GM19239 (cell line): ENCODE data around the gene XPNPEP2.

ENCODE experiments used
- DNase-seq: peaks from one replicate; pipeline ENCODE4 v3.0.0; 2011; ENCODE audit warnings: low spot score; ENCODE audit not compliant: insufficient read length
- FAIRE-seq: peaks from 2 replicates; lab custom pipeline; 2011; peaks lifted over from hg19 to GRCh38; lab: Jason Lieb, UNC

XPNPEP2 gene

GRCh38 chrX:129738466-129739308, at the start of gene XPNPEP2:
TSS of gene XPNPEP2 (plus strand) at chrX:129738979. CDS start at chrX:129739214, 235 bp downstream.
- no peak for DNase-seq
- no peak for FAIRE-seq

- FAIRE-seq (no peak), DNase-seq (no peak)
These were observed 49.0 kb upstream of the XPNPEP2 start for GRCh38 chrX:129689796-129690195.

GRCh38 chrX:129690435-129690834, 48.3 kb upstream of the XPNPEP2 start:
- DNase-seq, result no peak
- FAIRE-seq, result no peak

- no peak for DNase-seq
- FAIRE-seq, result no peak
These were observed 45.4 kb upstream of the XPNPEP2 start for GRCh38 chrX:129693354-129693753.

GRCh38 chrX:129694805-129695204, 44.0 kb upstream of the XPNPEP2 start:
- no peak for FAIRE-seq
- no peak for DNase-seq

- FAIRE-seq (no peak), DNase-seq (no peak)
These were observed 43.2 kb upstream of the XPNPEP2 start for GRCh38 chrX:129695535-129695934.

- no peak for DNase-seq
- no peak for FAIRE-seq
These were observed 42.8 kb upstream of the XPNPEP2 start for GRCh38 chrX:129695937-129696336.

- DNase-seq, result no peak
- no peak for FAIRE-seq
These were observed 42.2 kb upstream of the XPNPEP2 start for GRCh38 chrX:129696463-129697155.

- DNase-seq (no peak), FAIRE-seq (no peak)
These were observed 41.5 kb upstream of the XPNPEP2 start for GRCh38 chrX:129697204-129697829.

GRCh38 chrX:129698150-129698549, 40.6 kb upstream of the XPNPEP2 start:
- no peak for FAIRE-seq
- DNase-seq, result no peak

GRCh38 chrX:129700536-129700935, 38.2 kb upstream of the XPNPEP2 start:
- no peak for FAIRE-seq
- DNase-seq, result no peak

GRCh38 chrX:129701624-129702069, 37.1 kb upstream of the XPNPEP2 start:
- no peak for FAIRE-seq
- no peak for DNase-seq

- FAIRE-seq (no peak), DNase-seq (no peak)
These were observed 34.3 kb upstream of the XPNPEP2 start for GRCh38 chrX:129704491-129704890.

- DNase-seq, result no peak
- no peak for FAIRE-seq
These were observed 33.3 kb upstream of the XPNPEP2 start for GRCh38 chrX:129705377-129705925.

GRCh38 chrX:129705988-129706387, 32.8 kb upstream of the XPNPEP2 start:
- DNase-seq (no peak), FAIRE-seq (no peak)

- DNase-seq, result no peak
- FAIRE-seq, result no peak
These were observed 32.2 kb upstream of the XPNPEP2 start for GRCh38 chrX:129706400-129707072.

GRCh38 chrX:129714581-129714980, 24.2 kb upstream of the XPNPEP2 start:
- DNase-seq, result no peak
- FAIRE-seq, result no peak

GRCh38 chrX:129716507-129716906, 22.3 kb upstream of the XPNPEP2 start:
- FAIRE-seq (no peak), DNase-seq (no peak)

GRCh38 chrX:129717892-129718291, 20.9 kb upstream of the XPNPEP2 start:
- DNase-seq (no peak), FAIRE-seq (no peak)

- FAIRE-seq, result no peak
These were observed 20.1 kb upstream of the XPNPEP2 start for GRCh38 chrX:129718676-129719075.

More at GRCh38 chrX:129718676-129719075, 20.1 kb upstream of the XPNPEP2 start:
- no peak for DNase-seq
